T-cell (primary cell): ENCODE measurements around the gene CAP2. TPM values are rescaled to one million over a fixed set of nuclear protein-coding genes. Genes with fewer than 3 reads are reported as not detected.
"Not testable (repeated sequence)": the region's sequence is repeated elsewhere in the genome, so short reads cannot be mapped to it uniquely, and the experiment has no call there.

Experiments used
- ATAC-seq, 4 experiments: fragments of 200-7000 bp in 3 of 4; fragments of 150-1000 bp in 1 of 4; cut with Tn5 transposase; replicated peaks in 1 of 4; 1 replicate in 3 of 4; 2 replicates in 1 of 4; pipeline ENCODE4 v1.10.0; 2021; ENCODE audit warnings: moderate library complexity in 3 of 4, mild to moderate bottlenecking in 2 of 4, moderate number of reproducible peaks in 1 of 4
- CTCF ChIA-PET, 2 donors: fragments of 300-600 bp; sonication (Branson Sonifier 250); formaldehyde crosslinking; loops; one replicate each; lab custom pipeline; 2022; ENCODE audit warnings: antibody characterized with exemption in 2 of 2; lab: Charles Lee
- POLR2A ChIA-PET, 2 donors: fragments of 300-600 bp; sonication (Branson Sonifier 250); formaldehyde crosslinking; loops; one replicate each; lab custom pipeline; 2022; ENCODE audit warnings: antibody characterized with exemption in 2 of 2; lab: Charles Lee
- DNase-seq, 35 experiments: peaks; one replicate each; pipeline versions ENCODE4 v3.0.0 to v3.0.0-alpha.2; 2013 to 2023
- H3K27ac ChIP-seq: one replicate; pipeline ENCODE4 v1.5.1; 2013; ENCODE audit warnings: low read length
- H3K27me3 ChIP-seq, 2 experiments: replicated peaks in 1 of 2; 1 replicate in 1 of 2; 2 replicates in 1 of 2; pipeline versions ENCODE4 v1.6.1 to v1.7.0; 2013; ENCODE audit warnings: low read length in 1 of 2, mixed read lengths in 1 of 2; ENCODE audit not compliant: control insufficient read depth in 2 of 2, insufficient read depth in 2 of 2; ENCODE audit errors: extremely low read depth in 1 of 2
- H3K36me3 ChIP-seq, 2 donors: 1 replicate in 1 of 2; 2 replicates in 1 of 2; pipeline versions ENCODE4 v1.6.1 to v1.7.0; 2013; ENCODE audit warnings: low read length in 1 of 2; ENCODE audit not compliant: control insufficient read depth in 2 of 2, insufficient read depth in 1 of 2; ENCODE audit errors: extremely low read depth in 1 of 2
- H3K4me1 ChIP-seq, 2 experiments: 1 replicate in 1 of 2; 2 replicates in 1 of 2; pipeline versions ENCODE4 v1.6.1 to v1.7.0; 2013; ENCODE audit warnings: low read length in 2 of 2, mixed read lengths in 1 of 2; ENCODE audit not compliant: insufficient read depth in 2 of 2, control insufficient read depth in 1 of 2; ENCODE audit errors: extremely low read depth in 1 of 2
- H3K4me3 ChIP-seq, 2 donors: 1 replicate in 1 of 2; 2 replicates in 1 of 2; pipeline versions ENCODE4 v1.5.1 to v1.7.0; 2013; ENCODE audit warnings: mild to moderate bottlenecking in 2 of 2, low read length in 1 of 2, moderate library complexity in 1 of 2; ENCODE audit not compliant: control insufficient read depth in 1 of 2; ENCODE audit errors: extremely low read depth in 1 of 2
- H3K9me3 ChIP-seq: 2 replicates; pipeline ENCODE4 v1.7.0; 2013
- H3K27ac Mint-ChIP-seq, 2 donors: one replicate each; pipeline ENCODE4 v1.8.0; 2020 to 2021; ENCODE audit warnings: mild to moderate bottlenecking in 2 of 2, mixed read lengths in 2 of 2
- H3K27me3 Mint-ChIP-seq, 2 donors: one replicate each; pipeline ENCODE4 v1.8.0; 2021 to 2022; ENCODE audit warnings: mixed read lengths in 2 of 2
- H3K36me3 Mint-ChIP-seq: one replicate; pipeline ENCODE4 v1.8.0; 2021; ENCODE audit warnings: mixed read lengths
- H3K4me1 Mint-ChIP-seq, 3 donors: one replicate each; pipeline ENCODE4 v1.8.0; 2020 to 2022; ENCODE audit warnings: mixed read lengths in 3 of 3, mild to moderate bottlenecking in 1 of 3
- H3K4me3 Mint-ChIP-seq, 3 donors: one replicate each; pipeline ENCODE4 v1.8.0; 2020 to 2022; ENCODE audit warnings: mild to moderate bottlenecking in 3 of 3, mixed read lengths in 3 of 3, moderate library complexity in 3 of 3
- H3K9me3 Mint-ChIP-seq, 3 donors: one replicate each; pipeline ENCODE4 v1.8.0; 2020 to 2022; ENCODE audit warnings: mixed read lengths in 3 of 3
- WGBS: methylation state at CpG from one replicate; pipeline ENCODE4 v1.1.5; 2013; ENCODE audit warnings: missing lambda C conversion rate; ENCODE audit not compliant: insufficient coverage; 5-methylcytosine and 5-hydroxymethylcytosine counted together
- total RNA-seq, 35 experiments: library from RNA in 6 of 35; stranded (reverse) in 6 of 35; fragments of 120-200 nt in 1 of 35; gene quantifications; one replicate each; pipeline versions ENCODE4 v1.2.1 to v1.2.4 and lab custom pipeline; 2013 to 2026

Gene CAP2
- total RNA-seq, 5 donors from 2014 or later (not counting 1 experiment from before 2014, with no cell fraction given), result 0.20 TPM; not detected in 4

DNA sequence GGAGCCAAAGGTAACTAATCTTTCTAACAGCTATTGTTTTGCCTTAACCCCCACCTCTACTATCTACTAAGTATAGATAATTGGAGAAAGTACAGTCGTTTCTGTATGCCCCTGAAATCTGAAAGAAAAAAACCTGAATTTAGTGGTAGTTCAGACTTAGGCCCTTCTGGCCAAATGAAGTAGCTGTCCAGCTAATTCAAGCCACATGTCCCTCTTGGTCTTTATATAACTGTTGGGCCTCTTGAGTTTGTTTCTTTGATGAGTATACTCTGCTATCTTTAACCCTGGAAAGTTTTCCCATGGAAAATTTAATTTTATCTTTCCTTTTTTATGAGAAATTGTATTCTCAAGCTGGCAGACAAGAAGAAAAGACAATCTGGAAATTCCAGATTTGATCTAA, 133.7 kb downstream of the CAP2 start:
- Histone ChIP-seq H3K36me3 (no peaks in the 10 kb centered on the region), H3K4me1 (no peaks in the 10 kb centered on the region), H3K27ac (no peak overlapping the region), H3K4me3 (no peak overlapping the region), H3K27me3 (peaks cover 0 to 6% of the 10 kb centered on the region in 2 experiments), H3K9me3 (no peaks in the 10 kb centered on the region)
- Mint-ChIP-seq H3K9me3 (no peaks in the 10 kb centered on the region), H3K27me3 (peaks cover 12 to 18% of the 10 kb centered on the region in 2 donors), H3K4me3 (no peak overlapping the region), H3K36me3 (no peaks in the 10 kb centered on the region), H3K4me1 (no peaks in the 10 kb centered on the region), H3K27ac (no peak overlapping the region)
- no CpG with 5 or more reads among the region's 1 CpG for WGBS
- ChIA-PET POLR2A (no interaction called here), CTCF (no interaction called here)
- no peak for ATAC-seq
- no peak for DNase-seq

- Mint-ChIP-seq H3K4me3 (no peak overlapping the region), H3K9me3 (no peaks in the 10 kb centered on the region), H3K4me1 (no peaks in the 10 kb centered on the region), H3K27me3 (peaks cover 11 to 15% of the 10 kb centered on the region in 2 donors), H3K27ac (no peak overlapping the region), H3K36me3 (no peaks in the 10 kb centered on the region)
- no peak for DNase-seq
- CTCF ChIA-PET, result no interaction called here
- Histone ChIP-seq H3K4me1 (no peaks in the 10 kb centered on the region), H3K36me3 (no peaks in the 10 kb centered on the region), H3K27me3 (peaks cover 0 to 6% of the 10 kb centered on the region in 2 experiments), H3K4me3 (no peak overlapping the region), H3K27ac (no peak overlapping the region), H3K9me3 (no peaks in the 10 kb centered on the region)
- 88% methylated on average over 1 of the region's 3 CpGs for WGBS
- no peak for ATAC-seq
- POLR2A ChIA-PET, result interaction anchor here in 1 of 2 donors (0.5 kb wide), 1 partner anchor 218 kb away, joined by 3 read pairs; no protein-coding TSS in a partner anchor
These were observed 137.0 kb downstream of the CAP2 start for GRCh38 chr6:17530321-17530835.

DNA sequence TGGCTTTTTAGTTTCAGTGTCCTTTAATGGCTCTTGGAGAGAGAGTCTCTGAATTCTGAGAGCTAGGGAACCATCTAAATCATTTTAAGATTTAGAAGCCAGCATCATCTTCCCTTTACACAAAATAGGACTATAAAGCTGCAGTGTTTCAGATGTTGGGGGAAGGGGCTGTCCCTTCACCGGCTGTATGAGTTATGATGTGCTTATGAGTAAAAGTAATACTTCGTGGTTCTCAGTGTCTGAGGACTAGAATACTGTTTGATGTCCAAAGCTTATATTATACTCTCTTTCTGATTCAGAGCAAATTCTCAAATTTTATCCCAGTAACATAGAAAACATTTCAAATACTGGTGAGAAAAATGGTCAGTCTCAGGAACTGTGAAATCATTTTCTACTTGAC, 143.2 kb downstream of the CAP2 start:
- H3K27me3 ChIP-seq, result peaks cover 0 to 7% of the 10 kb centered on the region in 2 experiments
- no CpG with 5 or more reads among the region's 2 CpGs for WGBS
- Mint-ChIP-seq H3K9me3 (no peaks in the 10 kb centered on the region), H3K27me3 (peaks cover 8 to 9% of the 10 kb centered on the region in 2 donors), H3K27ac (no peak overlapping the region), H3K4me3 (no peak overlapping the region), H3K36me3 (no peaks in the 10 kb centered on the region), H3K4me1 (no peaks in the 10 kb centered on the region)
- ChIA-PET POLR2A (no interaction called here), CTCF (no interaction called here)
- H3K4me1 ChIP-seq, result no peaks in the 10 kb centered on the region
- H3K9me3 ChIP-seq, result no peaks in the 10 kb centered on the region
- H3K27ac ChIP-seq, result no peak overlapping the region
- DNase-seq (no peak), ATAC-seq (no peak)
- no peak overlapping the region for H3K4me3 ChIP-seq
- no peaks in the 10 kb centered on the region for H3K36me3 ChIP-seq

DNA sequence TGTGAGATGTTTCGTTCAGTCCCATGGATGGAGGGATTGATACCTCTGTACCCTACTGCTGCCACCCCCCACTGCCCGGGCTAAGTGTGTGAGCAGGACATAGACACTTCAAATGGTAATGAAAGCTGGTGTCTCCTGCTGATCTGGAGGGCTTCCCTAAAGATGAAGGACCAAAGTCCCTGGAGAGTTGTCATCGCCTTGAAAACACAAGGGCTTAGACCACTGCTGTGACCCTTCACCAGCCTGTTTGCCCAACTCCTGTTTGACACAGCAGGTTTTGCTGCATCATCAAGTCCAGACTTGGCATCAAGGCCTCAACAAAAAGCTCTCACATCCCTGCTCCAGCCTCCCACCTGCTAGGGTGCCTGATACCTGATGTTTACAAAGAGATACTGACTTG, 148.8 kb downstream of the CAP2 start:
- ATAC-seq, result no peak

DNA sequence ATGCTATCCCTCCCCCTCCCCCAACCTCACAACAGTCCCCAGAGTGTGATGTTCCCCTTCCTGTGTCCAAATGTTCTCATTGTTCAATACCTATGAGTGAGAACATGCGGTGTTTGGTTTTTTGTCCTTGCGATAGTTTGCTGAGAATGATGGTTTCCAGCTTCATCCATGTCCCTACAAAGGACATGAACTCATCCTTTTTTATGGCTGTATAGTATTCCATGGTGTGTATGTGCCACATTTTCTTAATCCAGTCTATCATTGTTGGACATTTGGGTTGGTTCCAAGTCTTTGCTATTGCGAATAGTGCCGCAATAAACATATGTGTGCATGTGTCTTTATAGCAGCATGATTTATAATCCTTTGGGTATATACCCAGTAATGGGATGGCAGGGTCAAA, 152.3 kb downstream of the CAP2 start:
- POLR2A ChIA-PET, H3K4me3 ChIP-seq, H3K27me3 ChIP-seq, H3K4me1 ChIP-seq, H3K9me3 Mint-ChIP-seq, H3K4me3 Mint-ChIP-seq, H3K36me3 Mint-ChIP-seq, ATAC-seq, DNase-seq, H3K27ac Mint-ChIP-seq, H3K27ac ChIP-seq, H3K36me3 ChIP-seq, H3K4me1 Mint-ChIP-seq, H3K9me3 ChIP-seq, CTCF ChIA-PET: not testable (repeated sequence)
- peaks cover 8 to 11% of the 10 kb centered on the region in 2 donors for H3K27me3 Mint-ChIP-seq
- no CpG with 5 or more reads among the region's 4 CpGs for WGBS

More for the DNA sequence above, 148.8 kb downstream of the CAP2 start:
- Mint-ChIP-seq H3K4me1 (no peaks in the 10 kb centered on the region), H3K27me3 (peaks cover 3 to 4% of the 10 kb centered on the region in 2 donors), H3K36me3 (no peaks in the 10 kb centered on the region), H3K27ac (no peak overlapping the region), H3K4me3 (no peak overlapping the region), H3K9me3 (no peaks in the 10 kb centered on the region)
- H3K27me3 ChIP-seq, result peaks cover 0 to 7% of the 10 kb centered on the region in 2 experiments
- no peaks in the 10 kb centered on the region for H3K4me1 ChIP-seq
- no peak overlapping the region for H3K27ac ChIP-seq
- no peaks in the 10 kb centered on the region for H3K36me3 ChIP-seq
- H3K9me3 ChIP-seq, result no peaks in the 10 kb centered on the region
- ChIA-PET POLR2A (no interaction called here), CTCF (interaction anchor here in 1 of 2 donors (0.5 kb wide), 1 partner anchor 18 kb away, joined by 5 read pairs; no protein-coding TSS in a partner anchor)
- DNase-seq, result no peak
- 100% methylated on average over 1 of the region's 3 CpGs for WGBS
- no peak overlapping the region for H3K4me3 ChIP-seq

DNA sequence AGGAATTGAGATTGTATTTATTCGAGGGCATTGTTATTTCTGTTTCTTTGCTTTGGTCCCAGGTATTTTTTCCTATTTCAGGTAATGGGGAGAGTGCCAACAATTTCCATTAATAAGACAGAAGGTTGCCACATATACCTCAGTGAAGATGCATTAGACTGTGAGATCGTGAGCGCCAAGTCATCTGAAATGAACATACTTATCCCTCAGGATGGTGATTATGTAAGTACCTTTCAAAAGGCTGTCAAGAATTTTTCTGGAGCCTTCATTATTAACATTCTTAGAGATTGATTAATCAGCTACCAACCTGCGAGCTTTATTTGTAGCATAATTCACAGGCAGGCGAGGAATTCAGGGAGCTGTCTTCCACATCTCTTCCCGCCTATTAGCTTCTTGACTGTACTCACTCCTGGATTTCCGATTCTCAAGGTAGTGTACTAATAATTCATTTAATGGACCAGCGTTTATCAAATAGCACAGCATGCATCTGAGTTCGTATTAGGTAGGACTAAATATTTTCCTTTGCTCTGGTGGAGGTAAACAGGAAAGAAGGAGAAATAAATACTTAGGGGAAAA, 158.1 kb downstream of the CAP2 start:
- H3K27ac ChIP-seq, result no peak overlapping the region
- 93% methylated on average over 4 of the region's 9 CpGs for WGBS

More for the DNA sequence above, 158.1 kb downstream of the CAP2 start:
- ChIA-PET POLR2A (no interaction called here), CTCF (no interaction called here)
- Histone ChIP-seq H3K4me1 (no peaks in the 10 kb centered on the region), H3K27me3 (peaks cover 0 to 5% of the 10 kb centered on the region in 2 experiments), H3K36me3 (no peaks in the 10 kb centered on the region), H3K9me3 (no peaks in the 10 kb centered on the region), H3K4me3 (no peak overlapping the region)
- ATAC-seq (no peak), DNase-seq (no peak)
- Mint-ChIP-seq H3K27me3 (peaks cover 8 to 21% of the 10 kb centered on the region in 2 donors), H3K27ac (no peak overlapping the region), H3K9me3 (no peaks in the 10 kb centered on the region), H3K4me3 (no peak overlapping the region), H3K4me1 (no peaks in the 10 kb centered on the region), H3K36me3 (no peaks in the 10 kb centered on the region)
